ENCODE measurements around the gene BCL7B. TPM values are rescaled to one million over a fixed set of nuclear protein-coding genes. Genes with fewer than 3 reads are reported as not detected.

BCL7B gene
- total and polyA plus RNA-seq, 2 of the 4 experiments (the other 2 are of a cell fraction) = 7.2 to 51.3 TPM

DNA sequence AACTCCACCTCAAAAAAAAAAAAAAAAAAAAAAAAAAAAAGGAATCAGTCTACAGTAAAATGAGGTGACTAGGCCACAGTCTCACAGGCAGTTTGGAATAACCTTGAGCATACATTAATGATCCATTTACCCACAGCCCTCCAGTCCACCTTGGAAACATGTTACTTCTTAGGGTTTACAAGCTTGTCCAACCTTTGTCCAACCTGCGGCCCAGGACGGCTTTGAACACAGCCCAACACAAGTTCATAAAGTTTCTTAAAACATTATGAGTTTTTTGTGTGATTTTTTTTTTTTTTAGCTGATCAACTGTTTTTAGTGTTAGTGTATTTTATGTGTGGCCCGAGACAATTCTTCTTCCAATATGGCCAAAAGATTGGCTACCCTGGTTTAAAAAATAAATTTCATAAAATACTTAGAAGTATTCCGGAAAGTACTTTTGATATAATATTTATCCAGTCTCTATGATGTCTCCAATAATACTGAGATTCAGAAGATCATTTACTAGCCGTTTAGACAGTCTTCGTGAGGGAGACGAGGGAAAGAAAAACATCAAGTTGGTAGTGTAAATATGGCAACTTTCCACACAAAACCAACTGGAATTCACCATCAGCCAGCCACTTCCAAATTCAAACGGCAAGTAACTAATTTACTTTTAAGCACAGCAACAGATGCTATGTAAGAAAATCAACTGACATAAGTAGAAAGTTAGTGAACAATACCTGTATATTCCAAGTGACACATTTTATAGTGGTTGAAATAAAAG, 45.3 kb downstream of the BCL7B start:
- no peak overlapping the region for H2AK9ac ChIP-seq (replicated peaks; ENCODE audit: low read depth, low read length, poor library complexity)
- no peak overlapping the region for H3K9ac ChIP-seq (ENCODE audit: low read depth, low read length)
- no peak overlapping the region for H3K56ac ChIP-seq (ENCODE audit: extremely low read depth, insufficient read depth, low read length)
- H2BK120ac ChIP-seq (ENCODE audit: low read depth, low read length) = no peak overlapping the region
- H2BK5ac ChIP-seq (ENCODE audit: low read depth, low read length, poor library complexity, severe bottlenecking) = peak overlapping the region; percentile 54
- DNase-seq (peak; percentile 16), ATAC-seq (ENCODE audit: low read depth) (peak; percentile 27; the same call in 1 of the 2 replicates)
- intact Hi-C loops (cut with micrococcal nuclease) = no loop called here
- H4K5ac ChIP-seq (ENCODE audit: low read depth, low read length) = no peak overlapping the region; the same call in 1 of the 2 replicates
- no peak overlapping the region for H2BK20ac ChIP-seq (ENCODE audit: low read depth, low read length)
- CTCF ChIA-PET = interaction anchor here (0.6 kb wide), 2 partner anchors 222 to 487 kb away, joined by 3 to 6 read pairs; no protein-coding TSS in a partner anchor
- no TSS peak for BruUV-seq (replicated peaks)
- no peaks in the 10 kb centered on the region for H3K4me1 ChIP-seq (ENCODE audit: control insufficient read depth, insufficient read depth, low read length)
- H3K4me2 ChIP-seq (ENCODE audit: low read depth, low read length) = no peak overlapping the region; the same call in 1 of the 2 replicates
- POLR2A ChIA-PET (ENCODE audit: unreplicated experiment) = no interaction called here
- dilution Hi-C loops (cut with HindIII; ENCODE audit: low sequenced_read_pairs, unreplicated experiment) = no loop called here
- H3K23ac ChIP-seq (ENCODE audit: low read depth, low read length) = 0 out of 2 replicates have a peak overlapping the region, but pooled peaks have one; percentile 70
- H2BK15ac ChIP-seq (ENCODE audit: low read depth, low read length) = no peak overlapping the region
- H3K36me3 ChIP-seq (ENCODE audit: control insufficient read depth, insufficient read depth, low read length) = peaks cover 56% of the 10 kb centered on the region
- H3K4me3 ChIP-seq (ENCODE audit: insufficient read depth, low read depth, low read length) = no peak overlapping the region
- H3K27ac ChIP-seq (ENCODE audit: insufficient read depth, low read length) = peak overlapping the region; percentile 23; the same call in 1 of the 2 replicates
- no peak overlapping the region for H4K91ac ChIP-seq (ENCODE audit: insufficient read depth, low read depth, low read length)
- H4K8ac ChIP-seq (ENCODE audit: low read depth in 2 of 2, low read length in 2 of 2) = peak overlapping the region in 1 of 2 experiments; percentile 52; a peak in 1 of 4 replicates
- no peak overlapping the region for H3K14ac ChIP-seq (replicated peaks; ENCODE audit: low read depth, low read length)
- no peaks in the 10 kb centered on the region for H3K27me3 ChIP-seq (ENCODE audit: control insufficient read depth, insufficient read depth, low read length)
- H3K4ac ChIP-seq (ENCODE audit: low read depth, low read length) = no peak overlapping the region
- no peak overlapping the region for H3K18ac ChIP-seq (ENCODE audit: low read depth, low read length)
- WGBS, 2 experiments (ENCODE audit: extremely low coverage in 2 of 2, insufficient read length in 1 of 2) = no CpG with 5 or more reads among the region's 8 CpGs
- peaks cover 13 to 58% of the 10 kb centered on the region in 2 experiments for H3K79me1 ChIP-seq (ENCODE audit: low read depth in 1 of 2, low read length in 2 of 2)
- H3K9me1 ChIP-seq (ENCODE audit: insufficient read depth, low read length) = no peaks in the 10 kb centered on the region
- peaks cover 56% of the 10 kb centered on the region for H4K20me1 ChIP-seq (ENCODE audit: insufficient read depth, low read length)
- in situ Hi-C loops (cut with MboI; ENCODE audit: low sequenced_read_pairs) = no loop called here
- no peak overlapping the region for H2AK5ac ChIP-seq (ENCODE audit: low read depth, low read length)
- no peak overlapping the region for H2AFZ ChIP-seq (replicated peaks; ENCODE audit: low read length, poor library complexity)
- H3K9me3 ChIP-seq (ENCODE audit: control insufficient read depth, insufficient read depth, low read length) = no peaks in the 10 kb centered on the region
- TF ChIP-seq, protein P1, sequence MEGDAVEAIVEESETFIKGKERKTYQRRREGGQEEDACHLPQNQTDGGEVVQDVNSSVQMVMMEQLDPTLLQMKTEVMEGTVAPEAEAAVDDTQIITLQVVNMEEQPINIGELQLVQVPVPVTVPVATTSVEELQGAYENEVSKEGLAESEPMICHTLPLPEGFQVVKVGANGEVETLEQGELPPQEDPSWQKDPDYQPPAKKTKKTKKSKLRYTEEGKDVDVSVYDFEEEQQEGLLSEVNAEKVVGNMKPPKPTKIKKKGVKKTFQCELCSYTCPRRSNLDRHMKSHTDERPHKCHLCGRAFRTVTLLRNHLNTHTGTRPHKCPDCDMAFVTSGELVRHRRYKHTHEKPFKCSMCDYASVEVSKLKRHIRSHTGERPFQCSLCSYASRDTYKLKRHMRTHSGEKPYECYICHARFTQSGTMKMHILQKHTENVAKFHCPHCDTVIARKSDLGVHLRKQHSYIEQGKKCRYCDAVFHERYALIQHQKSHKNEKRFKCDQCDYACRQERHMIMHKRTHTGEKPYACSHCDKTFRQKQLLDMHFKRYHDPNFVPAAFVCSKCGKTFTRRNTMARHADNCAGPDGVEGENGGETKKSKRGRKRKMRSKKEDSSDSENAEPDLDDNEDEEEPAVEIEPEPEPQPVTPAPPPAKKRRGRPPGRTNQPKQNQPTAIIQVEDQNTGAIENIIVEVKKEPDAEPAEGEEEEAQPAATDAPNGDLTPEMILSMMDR (conservative IDR thresholded peaks at IDR 0.05; ENCODE audit: low read depth, low read length) = no peak
- no peak for TF ChIP-seq SMC3 (IDR thresholded peaks at IDR 0.05; ENCODE audit: low read depth, low read length)
- no peak for TF ChIP-seq CEBPB (IDR thresholded peaks at IDR 0.05; ENCODE audit: low read depth, low read length)
- TF ChIP-seq, protein P2, sequence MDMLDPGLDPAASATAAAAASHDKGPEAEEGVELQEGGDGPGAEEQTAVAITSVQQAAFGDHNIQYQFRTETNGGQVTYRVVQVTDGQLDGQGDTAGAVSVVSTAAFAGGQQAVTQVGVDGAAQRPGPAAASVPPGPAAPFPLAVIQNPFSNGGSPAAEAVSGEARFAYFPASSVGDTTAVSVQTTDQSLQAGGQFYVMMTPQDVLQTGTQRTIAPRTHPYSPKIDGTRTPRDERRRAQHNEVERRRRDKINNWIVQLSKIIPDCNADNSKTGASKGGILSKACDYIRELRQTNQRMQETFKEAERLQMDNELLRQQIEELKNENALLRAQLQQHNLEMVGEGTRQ (IDR thresholded peaks at IDR 0.05; ENCODE audit: low read depth, low read length) = no peak
- TF ChIP-seq MXI1 (IDR thresholded peaks at IDR 0.05; ENCODE audit: borderline replicate concordance, low read depth, low read length) = no peak
- no peak for TF ChIP-seq FOS (IDR thresholded peaks at IDR 0.05; ENCODE audit: low read depth, low read length)
- no peak for TF ChIP-seq MAZ (IDR thresholded peaks at IDR 0.05; ENCODE audit: borderline replicate concordance, low read depth, low read length)
- no peak for TF ChIP-seq BHLHE40 (IDR thresholded peaks at IDR 0.05; ENCODE audit: low read depth, low read length)
- TF ChIP-seq CHD1 (IDR thresholded peaks at IDR 0.05; ENCODE audit: low read depth, low read length) = no peak
- TF ChIP-seq RFX5 (IDR thresholded peaks at IDR 0.05; ENCODE audit: low read depth, low read length) = no peak
- TF ChIP-seq RAD21 (IDR thresholded peaks at IDR 0.05; ENCODE audit: low read length) = no peak
- TF ChIP-seq, protein P3, sequence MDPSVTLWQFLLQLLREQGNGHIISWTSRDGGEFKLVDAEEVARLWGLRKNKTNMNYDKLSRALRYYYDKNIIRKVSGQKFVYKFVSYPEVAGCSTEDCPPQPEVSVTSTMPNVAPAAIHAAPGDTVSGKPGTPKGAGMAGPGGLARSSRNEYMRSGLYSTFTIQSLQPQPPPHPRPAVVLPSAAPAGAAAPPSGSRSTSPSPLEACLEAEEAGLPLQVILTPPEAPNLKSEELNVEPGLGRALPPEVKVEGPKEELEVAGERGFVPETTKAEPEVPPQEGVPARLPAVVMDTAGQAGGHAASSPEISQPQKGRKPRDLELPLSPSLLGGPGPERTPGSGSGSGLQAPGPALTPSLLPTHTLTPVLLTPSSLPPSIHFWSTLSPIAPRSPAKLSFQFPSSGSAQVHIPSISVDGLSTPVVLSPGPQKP (IDR thresholded peaks at IDR 0.05; ENCODE audit: borderline replicate concordance, low read depth, low read length) = no peak
- no peak for TF ChIP-seq MAFK (IDR thresholded peaks at IDR 0.05; ENCODE audit: low read depth, low read length)
- no peak for TF ChIP-seq NFE2L2 (IDR thresholded peaks at IDR 0.05; ENCODE audit: low read depth, low read length)
